Mammary epithelial cell (primary cell): Measurements from ENCODE around the gene EVPLL.
"Not testable (repeated sequence)": the region's sequence is repeated elsewhere in the genome, so short reads cannot be mapped to it uniquely, and the experiment has no call there.

Experiments used
- EZH2 ChIP-seq: IDR thresholded peaks from 2 replicates; pipeline ENCODE4 v1.6.1; 2012; ENCODE audit warnings: low read length, inconsistent platforms, borderline replicate concordance
- TF ChIP-seq, protein P1 (sequence below), 2 donors: IDR thresholded peaks in 1 of 2; conservative IDR thresholded peaks in 1 of 2; 2 replicates each; pipeline ENCODE4 v1.5.1; 2011 to 2012; ENCODE audit warnings: inconsistent platforms in 2 of 2, low read length in 2 of 2, mild to moderate bottlenecking in 2 of 2, control low read depth in 1 of 2, low read depth in 1 of 2; ENCODE audit not compliant: insufficient read depth in 1 of 2; ENCODE audit errors: extremely low read depth in 1 of 2

DNA sequence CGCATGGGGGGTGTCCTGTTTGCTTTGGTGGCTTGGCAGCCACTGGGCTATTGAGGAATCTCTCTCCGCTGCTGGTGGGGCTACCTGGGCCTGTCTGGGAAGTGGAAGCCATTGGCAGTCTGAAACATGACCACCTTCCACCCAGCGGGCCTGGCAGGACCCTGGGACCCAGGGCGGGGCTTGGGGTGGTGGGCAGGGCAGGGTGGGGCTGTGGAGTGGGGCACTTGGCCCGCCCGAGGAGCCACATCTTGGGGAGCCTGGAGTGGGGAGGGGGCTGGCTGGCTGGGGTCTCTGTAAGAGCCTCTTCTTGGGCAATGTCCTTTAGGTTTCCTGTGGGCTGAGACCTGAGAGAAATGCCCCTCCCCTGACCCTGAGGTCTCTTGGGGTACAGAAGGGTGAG is 48.0 kb downstream of the EVPLL start:
- TF ChIP-seq, protein P1, sequence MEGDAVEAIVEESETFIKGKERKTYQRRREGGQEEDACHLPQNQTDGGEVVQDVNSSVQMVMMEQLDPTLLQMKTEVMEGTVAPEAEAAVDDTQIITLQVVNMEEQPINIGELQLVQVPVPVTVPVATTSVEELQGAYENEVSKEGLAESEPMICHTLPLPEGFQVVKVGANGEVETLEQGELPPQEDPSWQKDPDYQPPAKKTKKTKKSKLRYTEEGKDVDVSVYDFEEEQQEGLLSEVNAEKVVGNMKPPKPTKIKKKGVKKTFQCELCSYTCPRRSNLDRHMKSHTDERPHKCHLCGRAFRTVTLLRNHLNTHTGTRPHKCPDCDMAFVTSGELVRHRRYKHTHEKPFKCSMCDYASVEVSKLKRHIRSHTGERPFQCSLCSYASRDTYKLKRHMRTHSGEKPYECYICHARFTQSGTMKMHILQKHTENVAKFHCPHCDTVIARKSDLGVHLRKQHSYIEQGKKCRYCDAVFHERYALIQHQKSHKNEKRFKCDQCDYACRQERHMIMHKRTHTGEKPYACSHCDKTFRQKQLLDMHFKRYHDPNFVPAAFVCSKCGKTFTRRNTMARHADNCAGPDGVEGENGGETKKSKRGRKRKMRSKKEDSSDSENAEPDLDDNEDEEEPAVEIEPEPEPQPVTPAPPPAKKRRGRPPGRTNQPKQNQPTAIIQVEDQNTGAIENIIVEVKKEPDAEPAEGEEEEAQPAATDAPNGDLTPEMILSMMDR (conservative IDR thresholded peaks at IDR 0.05 in 1 of 2, IDR thresholded peaks at IDR 0.05 in 1 of 2; ENCODE audit: extremely low read depth in 1 of 2, insufficient read depth in 1 of 2, low read depth in 1 of 2, low read length in 2 of 2) = not testable (repeated sequence)
- TF ChIP-seq EZH2 = not testable (repeated sequence)
